Thyroid gland (tissue), 4 donors: ENCODE data around the gene PPM1E. TPM values are rescaled to one million over a fixed set of nuclear protein-coding genes. Genes with fewer than 3 reads are reported as not detected.

Experiments used
- DNase-seq, 2 donors: peaks; one replicate each; pipeline ENCODE4 v3.0.0-alpha.2; 2019
- H3K27ac ChIP-seq, 3 donors: fragments of 200-600 bp; sonication (generic); 1 replicate in 2 of 3; 2 replicates in 1 of 3; pipeline ENCODE4 v1.5.1; 2016 to 2019; ENCODE audit warnings: mild to moderate bottlenecking in 1 of 3, moderate library complexity in 1 of 3
- H3K27me3 ChIP-seq: fragments of 200-600 bp; sonication (generic); one replicate; pipeline ENCODE4 v1.5.1; 2019
- H3K36me3 ChIP-seq, 2 donors: fragments of 200-600 bp; sonication (generic); one replicate each; pipeline ENCODE4 v1.5.1; 2016 to 2019
- H3K4me1 ChIP-seq, 2 donors: fragments of 200-600 bp; sonication (generic); one replicate each; pipeline ENCODE4 v1.5.1; 2017 to 2019
- H3K4me3 ChIP-seq, 3 donors: fragments of 200-600 bp; sonication (generic); replicated peaks in 1 of 3; 1 replicate in 2 of 3; 2 replicates in 1 of 3; pipeline ENCODE4 v1.5.1; 2016; ENCODE audit warnings: mild to moderate bottlenecking in 1 of 3
- H3K9me3 ChIP-seq: fragments of 200-600 bp; sonication (generic); one replicate; pipeline ENCODE4 v1.5.1; 2017
- POLR2A ChIP-seq, 2 donors: fragments of 450-650 bp; IDR thresholded peaks; one replicate each; pipeline ENCODE4 v1.6.1; 2017; ENCODE audit warnings: antibody characterized with exemption in 2 of 2, mild to moderate bottlenecking in 2 of 2, moderate library complexity in 1 of 2
- WGBS, 2 donors: methylation state at CpG; one replicate each; pipeline ENCODE4 v1.1.5; 2017; 5-methylcytosine and 5-hydroxymethylcytosine counted together
- intact Hi-C: fragments of 100-400 bp; cut with DNase I; formaldehyde crosslinking; loops from one replicate; pipeline ENCODE4 v1.15.1; 2023
- total RNA-seq, 4 donors: library from RNA; depleted of rRNA; stranded (reverse); fragments of >200 nt; gene quantifications; one replicate each; pipeline ENCODE4 v1.2.3, GENCODE V29; 2016
- TF ChIP-seq, protein P1 (sequence below), 6 experiments: fragments of 200-600 bp in 3 of 6; fragments of 450-650 bp in 3 of 6; sonication (generic) in 3 of 6; IDR thresholded peaks; one replicate each; pipeline ENCODE4 v1.5.1; 2016 to 2019; ENCODE audit warnings: antibody characterized with exemption in 6 of 6, mild to moderate bottlenecking in 2 of 6, inconsistent platforms in 1 of 6, moderate library complexity in 1 of 6

Gene PPM1E
- total RNA-seq, 4 donors from 2014 or later = 0.11 to 0.13 (median 0.13) TPM; not detected in 1

DNA sequence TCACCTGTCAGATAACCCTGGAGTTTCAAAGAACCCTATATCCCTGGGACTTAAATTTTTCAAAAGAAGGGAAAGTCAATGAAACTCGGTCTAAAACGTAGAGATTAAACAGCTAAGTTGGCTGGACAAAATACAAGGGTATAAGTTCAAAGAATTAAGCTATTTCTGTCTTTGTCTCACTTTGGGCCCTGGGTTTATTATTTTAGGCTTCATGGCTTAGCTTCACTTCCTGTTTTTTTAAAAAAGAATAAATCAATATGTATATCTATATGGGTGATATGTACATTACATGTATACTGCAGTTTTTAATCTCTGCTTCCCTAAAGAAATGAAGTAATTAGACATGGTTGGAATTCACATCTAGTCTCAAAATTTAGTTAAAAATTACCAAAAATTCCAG, 218.7 kb downstream of the PPM1E start:
- no peak for TF ChIP-seq POLR2A (IDR thresholded peaks at IDR 0.05)
- TF ChIP-seq, protein P1, sequence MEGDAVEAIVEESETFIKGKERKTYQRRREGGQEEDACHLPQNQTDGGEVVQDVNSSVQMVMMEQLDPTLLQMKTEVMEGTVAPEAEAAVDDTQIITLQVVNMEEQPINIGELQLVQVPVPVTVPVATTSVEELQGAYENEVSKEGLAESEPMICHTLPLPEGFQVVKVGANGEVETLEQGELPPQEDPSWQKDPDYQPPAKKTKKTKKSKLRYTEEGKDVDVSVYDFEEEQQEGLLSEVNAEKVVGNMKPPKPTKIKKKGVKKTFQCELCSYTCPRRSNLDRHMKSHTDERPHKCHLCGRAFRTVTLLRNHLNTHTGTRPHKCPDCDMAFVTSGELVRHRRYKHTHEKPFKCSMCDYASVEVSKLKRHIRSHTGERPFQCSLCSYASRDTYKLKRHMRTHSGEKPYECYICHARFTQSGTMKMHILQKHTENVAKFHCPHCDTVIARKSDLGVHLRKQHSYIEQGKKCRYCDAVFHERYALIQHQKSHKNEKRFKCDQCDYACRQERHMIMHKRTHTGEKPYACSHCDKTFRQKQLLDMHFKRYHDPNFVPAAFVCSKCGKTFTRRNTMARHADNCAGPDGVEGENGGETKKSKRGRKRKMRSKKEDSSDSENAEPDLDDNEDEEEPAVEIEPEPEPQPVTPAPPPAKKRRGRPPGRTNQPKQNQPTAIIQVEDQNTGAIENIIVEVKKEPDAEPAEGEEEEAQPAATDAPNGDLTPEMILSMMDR (IDR thresholded peaks at IDR 0.05) = no peak
- Histone ChIP-seq H3K4me1 (peaks cover 7% of the 10 kb centered on the region in 2 donors), H3K4me3 (no peak overlapping the region), H3K36me3 (no peaks in the 10 kb centered on the region), H3K27ac (no peak overlapping the region), H3K9me3 (no peaks in the 10 kb centered on the region), H3K27me3 (no peaks in the 10 kb centered on the region)
- WGBS, 2 donors = 79 to 81% methylated on average over 2 of the region's 2 CpGs
- intact Hi-C loops = no loop called here
- DNase-seq = no peak

DNA sequence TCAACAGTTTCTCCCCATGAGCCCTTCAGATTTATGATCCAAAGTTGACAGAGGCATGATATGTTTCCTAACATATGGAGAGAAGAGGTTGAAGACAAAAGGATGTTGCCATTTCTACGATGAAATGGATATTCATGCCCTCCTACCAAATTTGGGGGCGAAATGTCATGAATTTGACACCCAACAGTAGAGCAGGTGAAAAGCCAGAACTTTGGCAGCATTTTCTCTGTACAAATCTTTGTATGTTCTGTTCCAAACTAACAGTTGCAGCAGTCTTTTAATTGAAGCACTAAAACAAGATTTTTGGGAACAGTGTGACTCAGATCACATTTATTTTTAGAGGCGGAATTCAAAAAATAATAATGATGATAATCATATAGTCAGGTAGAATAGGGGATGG, 220.9 kb downstream of the PPM1E start:
- Histone ChIP-seq H3K4me1 (no peaks in the 10 kb centered on the region), H3K27me3 (no peaks in the 10 kb centered on the region), H3K4me3 (no peak overlapping the region), H3K9me3 (no peaks in the 10 kb centered on the region), H3K27ac (no peak overlapping the region), H3K36me3 (no peaks in the 10 kb centered on the region)
- WGBS, 2 donors = 91 to 94% methylated on average over 3 of the region's 3 CpGs
- intact Hi-C loops = no loop called here
- TF ChIP-seq, protein P1 (IDR thresholded peaks at IDR 0.05) = no peak
- TF ChIP-seq POLR2A (IDR thresholded peaks at IDR 0.05) = no peak
- DNase-seq = no peak

DNA sequence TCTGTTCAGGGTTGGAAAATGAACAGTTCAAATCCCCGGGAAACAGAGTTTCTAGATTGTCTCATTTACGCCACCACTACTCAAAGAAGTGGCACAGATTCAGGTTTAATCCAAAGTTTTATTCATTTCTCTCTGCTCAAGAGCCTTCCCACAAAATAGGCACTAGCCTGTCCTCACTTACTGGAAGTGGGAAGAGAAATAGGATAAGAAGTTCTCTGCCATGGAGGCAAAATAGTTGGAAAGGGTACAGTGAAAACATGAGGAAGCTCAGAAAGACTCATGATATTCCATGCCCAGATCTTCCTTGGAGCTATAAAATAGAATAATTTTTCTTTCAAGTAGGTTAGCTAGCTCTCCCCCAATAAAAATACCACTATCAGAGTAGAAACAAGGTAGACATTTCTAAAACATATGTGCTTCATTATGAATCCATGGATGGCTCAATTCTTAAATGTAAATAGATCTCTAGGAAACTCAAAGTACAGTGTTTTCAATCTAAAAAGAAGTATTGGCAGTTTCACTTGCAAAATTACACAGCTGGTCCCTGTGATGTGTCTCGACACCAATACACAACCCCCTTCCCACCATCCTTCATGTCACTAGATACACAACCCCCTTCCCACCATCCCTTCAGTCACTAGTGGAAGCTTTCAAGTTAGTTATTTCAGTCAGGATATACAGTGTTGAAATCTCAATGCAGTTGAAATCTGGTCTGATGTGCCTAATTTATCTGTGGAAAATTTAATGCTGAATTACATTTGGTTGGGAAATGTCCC, 225.2 kb downstream of the PPM1E start:
- WGBS, 2 donors = 92 to 93% methylated on average over 3 of the region's 3 CpGs
- Histone ChIP-seq H3K4me1 (no peaks in the 10 kb centered on the region), H3K9me3 (no peaks in the 10 kb centered on the region), H3K36me3 (no peaks in the 10 kb centered on the region), H3K4me3 (no peak overlapping the region), H3K27me3 (no peaks in the 10 kb centered on the region), H3K27ac (no peak overlapping the region)
- intact Hi-C loops = no loop called here
- no peak for TF ChIP-seq POLR2A (IDR thresholded peaks at IDR 0.05)
- TF ChIP-seq, protein P1 (IDR thresholded peaks at IDR 0.05) = no peak
- no peak for DNase-seq

DNA sequence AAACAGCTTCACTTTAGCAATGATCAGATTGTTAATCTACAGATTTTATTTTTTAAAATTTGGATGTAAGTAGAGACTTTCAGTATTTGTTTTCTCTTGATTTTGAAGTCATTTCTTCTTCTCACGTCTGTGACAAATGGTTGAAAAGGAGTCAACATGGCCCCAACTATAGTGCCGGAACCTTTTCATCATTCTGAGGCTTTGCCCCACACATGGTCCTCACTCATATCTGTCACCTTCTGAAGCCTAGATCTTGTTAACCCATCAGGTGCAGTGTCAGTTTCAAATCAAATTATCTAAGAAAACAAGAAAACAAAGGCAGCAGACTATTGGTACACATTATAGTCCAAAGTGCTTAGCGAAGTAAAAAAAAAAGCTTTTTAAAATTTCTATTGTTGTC, 227.0 kb downstream of the PPM1E start:
- no peak for DNase-seq
- Histone ChIP-seq H3K4me3 (no peak overlapping the region), H3K9me3 (no peaks in the 10 kb centered on the region), H3K27ac (no peak overlapping the region), H3K36me3 (no peaks in the 10 kb centered on the region), H3K4me1 (no peaks in the 10 kb centered on the region), H3K27me3 (no peaks in the 10 kb centered on the region)
- 94 to 95% methylated on average over 3 of the region's 3 CpGs for WGBS, 2 donors
- intact Hi-C loops = no loop called here
- no peak for TF ChIP-seq POLR2A (IDR thresholded peaks at IDR 0.05)

DNA sequence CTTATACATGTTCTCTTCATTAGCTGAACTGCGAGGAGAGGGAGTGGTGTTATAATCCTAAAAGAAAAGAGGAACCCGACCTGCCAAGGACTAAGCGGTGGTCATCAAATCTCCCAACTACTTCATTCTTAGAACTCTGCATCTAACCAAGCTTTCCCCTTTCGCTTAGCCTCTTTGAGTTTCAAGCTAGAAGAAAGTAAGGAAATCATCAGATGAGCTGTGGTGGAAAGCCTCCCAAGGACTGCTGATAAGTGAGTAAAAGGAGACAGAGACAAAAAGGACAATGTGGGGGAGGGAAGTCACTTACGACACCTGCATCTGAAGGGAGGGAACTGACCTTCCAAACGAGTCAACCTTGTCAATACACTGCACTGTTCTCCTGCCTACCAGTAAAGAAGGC, 229.7 kb downstream of the PPM1E start:
- no peaks in the 10 kb centered on the region for H3K36me3 ChIP-seq
- no peak for DNase-seq
- TF ChIP-seq, protein P1 (IDR thresholded peaks at IDR 0.05) = no peak
- TF ChIP-seq POLR2A (IDR thresholded peaks at IDR 0.05) = no peak
- no peak overlapping the region for H3K27ac ChIP-seq
- H3K4me1 ChIP-seq = no peaks in the 10 kb centered on the region
- H3K9me3 ChIP-seq = no peaks in the 10 kb centered on the region
- WGBS, 2 donors = 86 to 88% methylated on average over 6 of the region's 6 CpGs
- H3K4me3 ChIP-seq = no peak overlapping the region
- H3K27me3 ChIP-seq = no peaks in the 10 kb centered on the region
- intact Hi-C loops = no loop called here
